Measurements from ENCODE around the gene TBC1D5. TPM values are rescaled to one million over a fixed set of nuclear protein-coding genes. Genes with fewer than 3 reads are reported as not detected.

Gene TBC1D5
- total RNA-seq, 2 experiments from 2014 or later: 46.3 to 47.8 TPM

DNA sequence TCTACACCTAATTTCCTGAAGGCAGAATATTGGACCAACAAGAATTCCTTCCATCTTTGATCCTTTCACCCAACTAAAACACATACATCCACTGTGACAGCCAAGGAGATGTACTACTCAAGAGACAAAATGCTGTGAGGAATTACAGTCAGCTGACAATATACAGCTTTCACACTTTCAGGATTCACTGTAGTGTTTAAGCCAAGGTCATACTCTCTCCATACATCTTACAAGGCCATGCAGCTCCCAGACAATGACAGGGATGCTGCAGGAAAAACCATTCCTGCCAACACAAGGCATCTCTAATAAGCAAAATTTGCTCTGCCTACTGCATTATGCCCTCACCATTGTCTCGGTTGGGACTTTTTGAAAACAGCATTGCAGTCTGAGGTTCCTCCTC is 170.7 kb downstream of the TBC1D5 start:
- ChIA-PET POLR2A (no interaction called here), CTCF (no interaction called here)
- H3K9me3 Mint-ChIP-seq: no peaks in the 10 kb centered on the region
- DNase-seq (no peak), ATAC-seq (no peak)
- H3K27me3 Mint-ChIP-seq: no peaks in the 10 kb centered on the region
- TF ChIP-seq, protein P1, sequence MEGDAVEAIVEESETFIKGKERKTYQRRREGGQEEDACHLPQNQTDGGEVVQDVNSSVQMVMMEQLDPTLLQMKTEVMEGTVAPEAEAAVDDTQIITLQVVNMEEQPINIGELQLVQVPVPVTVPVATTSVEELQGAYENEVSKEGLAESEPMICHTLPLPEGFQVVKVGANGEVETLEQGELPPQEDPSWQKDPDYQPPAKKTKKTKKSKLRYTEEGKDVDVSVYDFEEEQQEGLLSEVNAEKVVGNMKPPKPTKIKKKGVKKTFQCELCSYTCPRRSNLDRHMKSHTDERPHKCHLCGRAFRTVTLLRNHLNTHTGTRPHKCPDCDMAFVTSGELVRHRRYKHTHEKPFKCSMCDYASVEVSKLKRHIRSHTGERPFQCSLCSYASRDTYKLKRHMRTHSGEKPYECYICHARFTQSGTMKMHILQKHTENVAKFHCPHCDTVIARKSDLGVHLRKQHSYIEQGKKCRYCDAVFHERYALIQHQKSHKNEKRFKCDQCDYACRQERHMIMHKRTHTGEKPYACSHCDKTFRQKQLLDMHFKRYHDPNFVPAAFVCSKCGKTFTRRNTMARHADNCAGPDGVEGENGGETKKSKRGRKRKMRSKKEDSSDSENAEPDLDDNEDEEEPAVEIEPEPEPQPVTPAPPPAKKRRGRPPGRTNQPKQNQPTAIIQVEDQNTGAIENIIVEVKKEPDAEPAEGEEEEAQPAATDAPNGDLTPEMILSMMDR (IDR thresholded peaks at IDR 0.05): no peak
- intact Hi-C loops (cut with micrococcal nuclease): no loop called here
- peaks cover 7% of the 10 kb centered on the region for H3K36me3 Mint-ChIP-seq (ENCODE audit: low read depth)
- no peak overlapping the region for H3K27ac Mint-ChIP-seq
- peaks cover 5% of the 10 kb centered on the region for H3K4me1 Mint-ChIP-seq (ENCODE audit: low read depth)
- no peak overlapping the region for H3K4me3 Mint-ChIP-seq

DNA sequence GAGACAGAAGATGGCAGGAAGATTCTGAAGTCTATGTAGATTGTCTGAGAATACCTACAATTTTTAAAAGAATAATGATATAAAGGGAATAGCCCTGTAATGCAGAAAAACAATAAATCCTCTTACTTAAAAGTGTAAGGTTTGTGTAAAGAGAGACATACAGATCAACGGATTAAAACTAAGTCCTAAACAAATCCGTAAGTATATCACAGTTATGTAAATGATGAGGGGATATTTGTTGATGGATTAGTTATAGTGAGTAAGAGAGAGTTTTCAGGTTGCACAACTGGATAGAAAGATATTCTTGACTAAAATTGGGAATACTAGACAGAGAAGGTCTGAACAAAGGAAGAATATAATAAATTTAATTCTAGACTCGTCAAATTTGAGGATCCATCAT is 179.6 kb downstream of the TBC1D5 start:
- H3K4me3 Mint-ChIP-seq: no peak overlapping the region
- CTCF ChIA-PET: no interaction called here
- DNase-seq (no peak), ATAC-seq (no peak)
- H3K9me3 Mint-ChIP-seq: no peaks in the 10 kb centered on the region
- intact Hi-C loops (cut with micrococcal nuclease): no loop called here
- H3K36me3 Mint-ChIP-seq (ENCODE audit: low read depth): peaks cover 2% of the 10 kb centered on the region
- TF ChIP-seq, protein P1 (IDR thresholded peaks at IDR 0.05): no peak
- POLR2A ChIA-PET: no interaction called here
- no peak overlapping the region for H3K27ac Mint-ChIP-seq
- H3K27me3 Mint-ChIP-seq: no peaks in the 10 kb centered on the region
- H3K4me1 Mint-ChIP-seq (ENCODE audit: low read depth): peaks cover 3% of the 10 kb centered on the region

DNA sequence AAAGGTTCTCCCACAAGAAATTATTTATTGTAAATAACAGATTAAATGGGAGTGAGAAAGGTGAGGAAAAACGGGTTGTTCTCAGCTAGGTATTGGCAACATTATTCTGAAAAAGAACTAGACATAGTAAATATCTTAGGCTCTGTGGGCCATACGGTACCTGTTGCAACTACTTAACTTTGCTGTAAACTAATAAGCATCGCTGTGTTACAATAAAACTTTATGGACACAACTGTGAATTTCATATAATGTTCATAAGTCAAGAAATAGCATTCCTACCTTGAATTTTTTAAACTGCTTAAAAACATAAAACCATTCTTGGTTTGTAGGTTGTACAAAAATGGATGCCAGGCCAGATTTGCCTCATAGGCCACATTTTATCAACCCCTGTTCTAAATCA is 183.9 kb downstream of the TBC1D5 start:
- intact Hi-C loops (cut with micrococcal nuclease): no loop called here
- peaks cover 9% of the 10 kb centered on the region for H3K36me3 Mint-ChIP-seq (ENCODE audit: low read depth)
- H3K27me3 Mint-ChIP-seq: no peaks in the 10 kb centered on the region
- TF ChIP-seq, protein P1 (IDR thresholded peaks at IDR 0.05): no peak
- CTCF ChIA-PET: interaction anchor here (0.8 kb wide), 1 partner anchor 87 kb away, joined by 3 read pairs; no protein-coding TSS in a partner anchor
- DNase-seq: no peak
- ATAC-seq: no peak
- H3K9me3 Mint-ChIP-seq: no peaks in the 10 kb centered on the region
- no peak overlapping the region for H3K4me3 Mint-ChIP-seq
- POLR2A ChIA-PET: interaction anchor here (0.6 kb wide), 1 partner anchor 7 kb away, joined by 3 read pairs; no protein-coding TSS in a partner anchor
- no peak overlapping the region for H3K27ac Mint-ChIP-seq
- H3K4me1 Mint-ChIP-seq (ENCODE audit: low read depth): no peaks in the 10 kb centered on the region

DNA sequence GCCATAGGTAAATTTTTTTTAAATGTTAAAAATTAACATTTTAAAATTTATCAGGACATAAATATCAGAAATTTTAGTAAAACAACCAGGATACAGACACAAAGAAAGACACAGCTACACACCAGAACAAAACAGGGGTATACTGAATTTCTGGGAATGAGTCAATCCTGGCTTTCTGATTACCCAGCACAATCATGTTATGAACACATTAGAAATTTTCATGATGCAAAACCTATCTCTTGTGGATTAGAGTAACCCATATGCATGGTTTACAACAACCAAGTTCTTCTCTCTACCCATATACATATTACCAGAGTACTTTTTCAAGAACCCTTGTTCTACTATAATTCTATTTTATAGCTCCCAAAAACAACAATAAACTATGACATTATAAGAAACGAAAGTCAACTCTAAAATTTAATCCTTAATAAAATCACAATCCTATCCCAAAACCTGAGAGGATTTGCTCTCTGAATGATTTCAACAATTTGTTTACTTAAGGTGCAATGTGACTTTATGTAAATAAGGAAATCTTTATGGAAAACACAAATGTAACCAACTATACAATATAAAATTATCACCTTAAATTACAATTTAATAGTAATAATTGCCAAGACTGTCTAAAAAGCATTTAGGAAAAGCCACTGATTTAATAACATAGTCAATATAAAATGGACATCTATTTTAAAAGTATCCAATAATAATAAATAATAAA is 184.5 kb downstream of the TBC1D5 start:
- TF ChIP-seq, protein P1 (IDR thresholded peaks at IDR 0.05): no peak
- DNase-seq (no peak), ATAC-seq (no peak)
- Mint-ChIP-seq H3K27ac (no peak overlapping the region), H3K9me3 (no peaks in the 10 kb centered on the region), H3K27me3 (no peaks in the 10 kb centered on the region), H3K36me3 (ENCODE audit: low read depth) (peaks cover 9% of the 10 kb centered on the region), H3K4me1 (ENCODE audit: low read depth) (no peaks in the 10 kb centered on the region), H3K4me3 (no peak overlapping the region)
- CTCF ChIA-PET: no interaction called here
- intact Hi-C loops (cut with micrococcal nuclease): no loop called here
- POLR2A ChIA-PET: no interaction called here

DNA sequence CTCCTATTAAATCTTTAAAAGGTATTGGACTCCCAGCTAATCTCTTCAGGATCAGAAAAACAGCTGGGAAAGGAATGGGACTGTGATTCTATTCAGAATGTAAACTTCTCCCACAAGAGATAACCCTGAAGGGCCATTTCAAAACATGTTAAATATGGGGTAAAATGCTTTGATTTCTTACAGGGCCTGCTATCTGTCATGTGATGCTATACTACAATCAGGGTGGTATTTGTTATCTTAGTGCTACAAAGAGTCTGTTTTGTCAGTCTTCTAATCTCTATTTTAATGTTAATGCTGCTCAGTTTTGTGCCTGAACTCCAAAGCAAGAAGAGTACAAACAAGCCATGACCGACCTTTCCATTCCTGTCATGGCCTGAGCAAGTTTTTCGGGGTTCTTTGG is 186.9 kb downstream of the TBC1D5 start:
- H3K27me3 Mint-ChIP-seq: no peaks in the 10 kb centered on the region
- peaks cover 7% of the 10 kb centered on the region for H3K36me3 Mint-ChIP-seq (ENCODE audit: low read depth)
- H3K4me1 Mint-ChIP-seq (ENCODE audit: low read depth): no peaks in the 10 kb centered on the region
- TF ChIP-seq, protein P1 (IDR thresholded peaks at IDR 0.05): no peak
- intact Hi-C loops (cut with micrococcal nuclease): no loop called here
- no peaks in the 10 kb centered on the region for H3K9me3 Mint-ChIP-seq
- no peak for ATAC-seq
- no peak overlapping the region for H3K27ac Mint-ChIP-seq
- H3K4me3 Mint-ChIP-seq: no peak overlapping the region
- DNase-seq: no peak
- CTCF ChIA-PET: no interaction called here
- POLR2A ChIA-PET: no interaction called here
